NB4 (cell line): Measurements from ENCODE around the gene STX18.
"Not testable (repeated sequence)": the region's sequence is repeated elsewhere in the genome, so short reads cannot be mapped to it uniquely, and the experiment has no call there.

Source experiments
- DNase-seq: peaks from one replicate; pipeline ENCODE4 v3.0.0; 2010; ENCODE audit warnings: low read depth
- H3K4me3 ChIP-seq: one replicate; pipeline ENCODE4 v1.5.1; 2011; ENCODE audit warnings: mild to moderate bottlenecking, low read depth, low read length, moderate library complexity
- MYC ChIP-seq: IDR thresholded peaks from 2 replicates; pipeline ENCODE4 v1.6.1; 2011; ENCODE audit warnings: low read depth, low read length
- POLR2A ChIP-seq: IDR thresholded peaks from 2 replicates; pipeline ENCODE4 v1.6.1; 2011; ENCODE audit warnings: mild to moderate bottlenecking; ENCODE audit not compliant: insufficient read length; ENCODE audit errors: extremely low read depth
- TF ChIP-seq, protein P1 (sequence below): IDR thresholded peaks from 2 replicates; pipeline ENCODE4 v1.6.1; 2011; ENCODE audit warnings: low read depth, low read length
- TF ChIP-seq, protein P2 (sequence below): IDR thresholded peaks from one replicate; pipeline ENCODE4 v1.5.1; 2012; ENCODE audit warnings: low read depth, low read length

STX18 gene

DNA sequence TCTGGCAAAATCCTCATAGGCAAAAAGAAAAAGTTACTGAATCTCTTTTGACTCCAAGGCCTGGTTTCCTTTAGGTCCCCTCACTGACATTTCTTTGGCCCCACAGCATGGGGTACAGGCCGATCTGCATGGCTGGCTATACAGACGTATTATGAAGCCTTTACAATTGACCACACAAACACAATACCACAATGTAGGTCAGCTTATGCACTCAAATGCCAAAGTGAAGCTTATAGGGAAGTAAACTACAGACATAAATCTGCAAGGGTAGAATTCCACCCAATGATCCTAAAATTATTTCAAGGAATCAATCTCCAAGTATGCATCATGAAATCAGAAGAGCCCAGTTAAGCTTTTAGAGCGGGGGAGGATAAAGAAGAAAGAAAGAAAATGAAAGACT, 20.7 kb downstream of the STX18 start:
- no peak overlapping the region for H3K4me3 ChIP-seq
- no peak for DNase-seq
- TF ChIP-seq, protein P1, sequence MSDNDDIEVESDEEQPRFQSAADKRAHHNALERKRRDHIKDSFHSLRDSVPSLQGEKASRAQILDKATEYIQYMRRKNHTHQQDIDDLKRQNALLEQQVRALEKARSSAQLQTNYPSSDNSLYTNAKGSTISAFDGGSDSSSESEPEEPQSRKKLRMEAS: no peak
- TF ChIP-seq POLR2A (no peak), MYC (no peak)
- TF ChIP-seq, protein P2, sequence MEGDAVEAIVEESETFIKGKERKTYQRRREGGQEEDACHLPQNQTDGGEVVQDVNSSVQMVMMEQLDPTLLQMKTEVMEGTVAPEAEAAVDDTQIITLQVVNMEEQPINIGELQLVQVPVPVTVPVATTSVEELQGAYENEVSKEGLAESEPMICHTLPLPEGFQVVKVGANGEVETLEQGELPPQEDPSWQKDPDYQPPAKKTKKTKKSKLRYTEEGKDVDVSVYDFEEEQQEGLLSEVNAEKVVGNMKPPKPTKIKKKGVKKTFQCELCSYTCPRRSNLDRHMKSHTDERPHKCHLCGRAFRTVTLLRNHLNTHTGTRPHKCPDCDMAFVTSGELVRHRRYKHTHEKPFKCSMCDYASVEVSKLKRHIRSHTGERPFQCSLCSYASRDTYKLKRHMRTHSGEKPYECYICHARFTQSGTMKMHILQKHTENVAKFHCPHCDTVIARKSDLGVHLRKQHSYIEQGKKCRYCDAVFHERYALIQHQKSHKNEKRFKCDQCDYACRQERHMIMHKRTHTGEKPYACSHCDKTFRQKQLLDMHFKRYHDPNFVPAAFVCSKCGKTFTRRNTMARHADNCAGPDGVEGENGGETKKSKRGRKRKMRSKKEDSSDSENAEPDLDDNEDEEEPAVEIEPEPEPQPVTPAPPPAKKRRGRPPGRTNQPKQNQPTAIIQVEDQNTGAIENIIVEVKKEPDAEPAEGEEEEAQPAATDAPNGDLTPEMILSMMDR: no peak

DNA sequence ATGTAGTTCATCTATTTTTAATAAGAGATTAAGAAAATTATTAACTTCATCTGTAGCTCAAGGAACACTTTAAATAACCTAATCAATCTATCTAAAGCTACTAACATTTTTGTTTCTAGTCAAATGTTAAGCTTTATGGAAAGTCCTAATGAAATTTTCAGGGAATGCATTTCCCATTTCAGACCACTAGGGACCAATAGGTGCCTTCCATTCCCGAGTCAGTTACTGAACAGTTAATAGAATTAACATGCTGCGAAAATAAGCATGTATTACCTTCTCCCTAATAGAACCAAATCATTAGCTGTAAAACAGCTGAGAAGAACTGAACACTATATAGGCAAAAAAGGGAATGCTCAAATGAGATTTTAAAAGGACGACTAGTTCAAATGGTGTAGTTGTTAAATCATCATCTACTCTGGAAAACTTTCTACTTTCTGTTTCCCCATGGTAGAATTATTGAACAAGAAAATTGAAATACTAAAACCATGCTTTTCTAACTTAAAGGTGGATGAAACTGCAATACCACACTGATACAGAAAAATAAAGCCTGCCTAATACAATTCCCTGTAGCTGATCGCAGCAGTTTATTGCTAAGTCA, 22.5 kb downstream of the STX18 start:
- peak; percentile 14 for DNase-seq
- TF ChIP-seq, protein P2: peak; percentile 38
- TF ChIP-seq MYC: no peak
- H3K4me3 ChIP-seq: no peak overlapping the region

DNA sequence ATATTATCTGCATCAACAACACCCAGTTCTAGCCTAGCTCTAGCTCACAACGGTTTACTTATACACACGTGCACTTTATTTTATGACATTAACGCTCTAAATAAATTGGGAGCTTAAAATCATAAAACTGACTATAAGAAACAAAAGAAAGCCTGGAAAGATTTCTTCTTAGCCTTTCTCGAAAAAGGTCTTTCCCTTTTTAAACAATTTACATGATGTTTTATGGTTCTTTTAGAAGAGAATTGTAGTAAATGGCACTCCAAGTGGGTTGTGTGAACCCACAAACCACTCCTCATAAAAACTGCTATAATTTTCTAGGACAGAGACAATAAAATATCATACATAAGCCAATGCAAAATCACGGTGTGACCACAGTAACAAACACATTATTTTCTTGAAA, 23.1 kb downstream of the STX18 start:
- no peak overlapping the region for H3K4me3 ChIP-seq
- DNase-seq: no peak
- TF ChIP-seq MYC (no peak), POLR2A (no peak)
- TF ChIP-seq, protein P2: no peak
- TF ChIP-seq, protein P1: no peak

DNA sequence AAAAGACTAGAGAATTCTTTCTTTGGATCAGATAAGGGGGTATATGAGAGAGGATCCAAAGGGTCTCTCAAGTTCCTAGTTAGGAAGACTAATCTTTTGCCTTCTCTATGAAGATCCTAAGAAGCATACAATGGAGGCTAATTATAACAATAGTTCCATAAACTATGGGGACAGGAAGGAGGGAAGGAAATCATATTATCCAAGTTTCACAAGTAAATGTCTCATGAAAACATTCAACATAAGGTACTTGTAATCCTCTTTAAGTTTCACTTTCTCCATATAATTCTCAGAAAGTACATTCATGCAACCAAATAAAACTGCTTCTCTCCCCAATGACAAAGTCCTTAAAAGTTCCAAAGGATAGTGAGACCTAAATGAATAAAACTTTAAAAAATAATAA, 27.1 kb downstream of the STX18 start:
- no peak overlapping the region for H3K4me3 ChIP-seq
- TF ChIP-seq POLR2A (no peak), MYC (no peak)
- TF ChIP-seq, protein P1: no peak
- TF ChIP-seq, protein P2: no peak

DNA sequence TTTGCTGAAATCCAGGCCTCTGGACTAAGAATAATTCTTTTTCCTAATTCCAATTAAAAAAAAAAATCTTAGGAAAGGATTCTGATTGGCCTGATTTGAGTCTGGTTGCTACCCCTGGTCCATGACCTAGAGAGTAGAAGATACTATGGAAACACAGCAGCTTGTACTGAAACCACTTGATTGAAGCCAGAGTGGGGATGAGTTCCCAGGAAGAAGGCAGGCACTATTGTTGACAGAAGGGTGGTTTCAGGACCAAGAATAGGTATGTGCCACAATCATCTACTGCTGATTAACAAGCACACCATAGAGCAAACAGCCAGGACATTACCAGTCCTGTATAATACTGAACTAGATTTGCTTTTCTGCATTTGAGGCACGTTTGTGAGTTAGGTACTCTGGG, 29.6 kb downstream of the STX18 start:
- no peak for DNase-seq
- TF ChIP-seq MYC (no peak), POLR2A (no peak)
- TF ChIP-seq, protein P2: no peak
- TF ChIP-seq, protein P1: no peak
- H3K4me3 ChIP-seq: no peak overlapping the region

More for the DNA sequence above, 27.1 kb downstream of the STX18 start:
- no peak for DNase-seq

DNA sequence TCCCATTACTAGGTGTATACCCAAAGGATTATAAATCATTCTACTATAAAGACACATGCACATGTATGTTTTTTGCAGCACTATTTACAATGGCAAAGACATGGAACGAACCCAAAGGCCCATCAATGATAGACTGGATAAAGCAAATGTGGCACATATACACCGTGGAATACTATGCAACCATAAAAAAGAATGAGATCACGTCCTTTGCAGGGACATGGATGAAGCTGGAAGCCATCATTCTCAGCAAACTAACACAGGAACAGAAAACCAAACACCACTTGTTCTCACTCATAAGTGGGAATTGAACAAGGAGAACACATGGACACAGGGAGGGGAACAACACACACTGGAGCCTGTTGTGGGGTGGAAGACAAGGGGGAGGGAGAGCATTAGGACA, 31.2 kb downstream of the STX18 start:
- H3K4me3 ChIP-seq, DNase-seq: not testable (repeated sequence)
